SK-N-SH treated with all-trans-retinoic acid at 6 μM for 48 hours (cell line): ENCODE data around the gene TSNAXIP1.

Source experiments
- ATAC-seq: fragments of 200-7000 bp; cut with Tn5 transposase; 3 replicates; pipeline ENCODE4 v1.9.1; 2020; ENCODE audit warnings: mild to moderate bottlenecking, moderate library complexity
- ARNTL ChIP-seq: fragments of 450-650 bp; formaldehyde crosslinking; IDR thresholded peaks from 2 replicates; pipeline ENCODE4 v1.5.0; 2020; ENCODE audit warnings: low read depth, mild to moderate bottlenecking, moderate library complexity, borderline replicate concordance
- CREB5 ChIP-seq: fragments of 250-450 bp; sonication (Bioruptor Pico); IDR thresholded peaks from 2 replicates; pipeline ENCODE4 v1.5.1; 2020; ENCODE audit warnings: low read depth, mild to moderate bottlenecking, moderate library complexity
- ESRRG ChIP-seq: fragments of 250-450 bp; sonication (Bioruptor Pico); IDR thresholded peaks from 2 replicates; pipeline ENCODE4 v1.6.1; 2021; ENCODE audit warnings: mild to moderate bottlenecking
- GLIS3 ChIP-seq: fragments of 250-450 bp; sonication (Bioruptor Pico); IDR thresholded peaks from 2 replicates; pipeline ENCODE4 v1.5.0; 2020; ENCODE audit warnings: mild to moderate bottlenecking, moderate library complexity
- ISL1 ChIP-seq: fragments of 250-450 bp; sonication (Bioruptor Pico); IDR thresholded peaks from 2 replicates; pipeline ENCODE4 v2.1.2; 2022; ENCODE audit warnings: mild to moderate bottlenecking, moderate library complexity
- PATZ1 ChIP-seq: fragments of 250-450 bp; sonication (Bioruptor Pico); IDR thresholded peaks from 2 replicates; pipeline ENCODE4 v1.8.0; 2020; ENCODE audit warnings: mild to moderate bottlenecking, moderate library complexity, borderline replicate concordance
- POU6F1 ChIP-seq: fragments of 250-450 bp; sonication (Bioruptor Pico); IDR thresholded peaks from 2 replicates; pipeline ENCODE4 v1.8.0; 2021; ENCODE audit warnings: low read depth, mild to moderate bottlenecking, moderate library complexity, borderline replicate concordance
- PPARA ChIP-seq: fragments of 250-450 bp; sonication (Bioruptor Pico); IDR thresholded peaks from 2 replicates; pipeline ENCODE4 v1.5.0; 2020; ENCODE audit warnings: mild to moderate bottlenecking, borderline replicate concordance
- RARB ChIP-seq: fragments of 250-450 bp; sonication (Bioruptor Pico); IDR thresholded peaks from 2 replicates; pipeline ENCODE4 v1.8.0; 2021; ENCODE audit warnings: mild to moderate bottlenecking, moderate library complexity
- SNAI2 ChIP-seq: fragments of 250-450 bp; sonication (Bioruptor Pico); IDR thresholded peaks from 2 replicates; pipeline ENCODE4 v1.5.0; 2020; ENCODE audit warnings: mild to moderate bottlenecking, moderate library complexity
- TCF4 ChIP-seq: fragments of 250-450 bp; sonication (Bioruptor Pico); IDR thresholded peaks from 2 replicates; pipeline ENCODE4 v1.8.0; 2021; ENCODE audit warnings: mild to moderate bottlenecking, moderate library complexity, borderline replicate concordance
- TOX ChIP-seq: fragments of 250-450 bp; sonication (Bioruptor Pico); IDR thresholded peaks from 2 replicates; pipeline ENCODE4 v1.8.0; 2021; ENCODE audit warnings: mild to moderate bottlenecking, moderate library complexity, borderline replicate concordance
- TSHZ2 ChIP-seq: fragments of 250-450 bp; sonication (Bioruptor Pico); IDR thresholded peaks from 2 replicates; pipeline ENCODE4 v1.5.0; 2020; ENCODE audit warnings: mild to moderate bottlenecking, moderate library complexity
- ZC3H10 ChIP-seq: fragments of 250-450 bp; sonication (Bioruptor Pico); IDR thresholded peaks from 2 replicates; pipeline ENCODE4 v1.5.1; 2021; ENCODE audit warnings: mild to moderate bottlenecking, moderate library complexity
- ZFP3 ChIP-seq: fragments of 250-450 bp; sonication (Bioruptor Pico); IDR thresholded peaks from 2 replicates; pipeline ENCODE4 v1.5.0; 2020; ENCODE audit warnings: mild to moderate bottlenecking, moderate library complexity
- ZNF565 ChIP-seq: fragments of 450-650 bp; formaldehyde crosslinking; conservative IDR thresholded peaks from 2 replicates; pipeline ENCODE4 v1.5.0; 2020; ENCODE audit warnings: low read depth, mild to moderate bottlenecking, moderate library complexity
- ZNF70 ChIP-seq: fragments of 450-650 bp; formaldehyde crosslinking; IDR thresholded peaks from 2 replicates; pipeline ENCODE4 v1.5.0; 2020; ENCODE audit warnings: mild to moderate bottlenecking, moderate library complexity
- ZNF8 ChIP-seq: fragments of 450-650 bp; formaldehyde crosslinking; IDR thresholded peaks from 2 replicates; pipeline ENCODE4 v1.5.0; 2020; ENCODE audit warnings: mild to moderate bottlenecking, moderate library complexity
- TF ChIP-seq, protein P1 (sequence below): fragments of 250-450 bp; sonication (Bioruptor Pico); IDR thresholded peaks from 2 replicates; pipeline ENCODE4 v1.5.1; 2021; ENCODE audit warnings: mild to moderate bottlenecking, moderate library complexity

Gene TSNAXIP1

DNA sequence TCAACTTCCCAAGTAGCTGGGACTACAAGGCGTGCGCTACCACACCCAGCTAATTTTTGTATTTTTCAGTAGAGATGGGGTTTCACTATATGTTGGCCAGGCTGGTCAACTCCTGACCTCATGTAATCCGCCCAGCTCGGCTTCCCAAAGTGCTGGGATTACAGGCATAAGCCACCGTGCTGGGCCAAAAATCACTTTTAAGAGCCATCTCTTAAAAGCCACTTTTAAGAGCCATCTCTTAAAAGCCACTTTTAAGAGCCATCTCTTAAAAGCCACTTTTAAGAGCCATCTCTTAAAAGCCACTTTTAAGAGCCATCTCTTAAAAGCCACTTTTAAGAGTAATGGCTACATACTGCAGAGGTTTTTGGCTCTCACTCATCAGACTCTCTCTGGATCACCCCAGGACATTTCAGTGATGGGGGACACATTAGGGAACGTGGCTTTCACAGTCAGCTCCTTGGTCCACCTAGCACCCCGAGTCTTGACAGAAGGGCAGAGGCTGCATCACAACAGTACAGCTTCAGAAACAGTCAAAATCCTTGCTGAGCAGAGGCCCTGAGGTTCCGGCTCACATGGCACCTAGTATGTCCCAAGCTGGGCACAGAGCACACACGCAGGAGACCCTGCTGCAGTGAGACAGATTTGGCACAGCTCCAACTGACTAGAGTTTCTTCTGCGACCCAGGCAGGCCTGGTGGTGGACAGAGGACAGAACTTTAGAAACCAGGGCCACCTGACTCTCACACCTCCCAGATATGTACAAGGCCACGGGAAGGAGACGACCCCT, 23.9 kb upstream of the TSNAXIP1 start (continued):
- TF ChIP-seq ZFP3 (CRISPR knock-in tag): no peak
- no peak for TF ChIP-seq ZNF8 (CRISPR knock-in tag)
- TF ChIP-seq ISL1 (CRISPR knock-in tag): no peak
- no peak for TF ChIP-seq RARB
- no peak for TF ChIP-seq SNAI2 (CRISPR knock-in tag)

- ATAC-seq: no peak
- TF ChIP-seq POU6F1 (CRISPR knock-in tag) (no peak), PPARA (CRISPR knock-in tag) (no peak), ZNF70 (CRISPR knock-in tag) (no peak), ZNF8 (CRISPR knock-in tag) (no peak), ARNTL (CRISPR knock-in tag) (no peak), ISL1 (CRISPR knock-in tag) (no peak), RARB (no peak), GLIS3 (no peak), ZNF565 (CRISPR knock-in tag) (no peak), SNAI2 (CRISPR knock-in tag) (no peak), TOX (CRISPR knock-in tag) (no peak), ZC3H10 (CRISPR knock-in tag) (no peak), ZFP3 (CRISPR knock-in tag) (no peak), TCF4 (CRISPR knock-in tag) (no peak), ESRRG (no peak), PATZ1 (CRISPR knock-in tag) (no peak)
These were observed 23.4 kb upstream of the TSNAXIP1 start for GRCh38 chr16:67783353-67783725.

GRCh38 chr16:67786491-67786890, 20.2 kb upstream of the TSNAXIP1 start:
- no peak for ATAC-seq
- TF ChIP-seq POU6F1 (CRISPR knock-in tag) (no peak), GLIS3 (no peak), TSHZ2 (CRISPR knock-in tag) (no peak), TOX (CRISPR knock-in tag) (no peak)
- TF ChIP-seq, protein P1, sequence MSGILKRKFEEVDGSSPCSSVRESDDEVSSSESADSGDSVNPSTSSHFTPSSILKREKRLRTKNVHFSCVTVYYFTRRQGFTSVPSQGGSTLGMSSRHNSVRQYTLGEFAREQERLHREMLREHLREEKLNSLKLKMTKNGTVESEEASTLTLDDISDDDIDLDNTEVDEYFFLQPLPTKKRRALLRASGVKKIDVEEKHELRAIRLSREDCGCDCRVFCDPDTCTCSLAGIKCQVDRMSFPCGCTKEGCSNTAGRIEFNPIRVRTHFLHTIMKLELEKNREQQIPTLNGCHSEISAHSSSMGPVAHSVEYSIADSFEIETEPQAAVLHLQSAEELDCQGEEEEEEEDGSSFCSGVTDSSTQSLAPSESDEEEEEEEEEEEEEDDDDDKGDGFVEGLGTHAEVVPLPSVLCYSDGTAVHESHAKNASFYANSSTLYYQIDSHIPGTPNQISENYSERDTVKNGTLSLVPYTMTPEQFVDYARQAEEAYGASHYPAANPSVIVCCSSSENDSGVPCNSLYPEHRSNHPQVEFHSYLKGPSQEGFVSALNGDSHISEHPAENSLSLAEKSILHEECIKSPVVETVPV (CRISPR knock-in tag): no peak

GRCh38 chr16:67790071-67790470, 16.6 kb upstream of the TSNAXIP1 start:
- ATAC-seq: no peak
- TF ChIP-seq ZNF8 (CRISPR knock-in tag): no peak
- TF ChIP-seq CREB5: no peak
- no peak for TF ChIP-seq RARB
- no peak for TF ChIP-seq ESRRG
- TF ChIP-seq PATZ1 (CRISPR knock-in tag): no peak
- TF ChIP-seq, all 23 proteins: peak for 0
